Erythroblast (primary cell): ENCODE data around the gene MIPOL1.

ENCODE experiments used
- GATA1 ChIP-seq: IDR thresholded peaks from 2 replicates; pipeline ENCODE4 v1.6.1; 2011; ENCODE audit warnings: low read depth, mild to moderate bottlenecking, control low read depth, low read length, moderate library complexity
- POLR2A ChIP-seq: IDR thresholded peaks from 2 replicates; pipeline ENCODE4 v1.6.1; 2011; ENCODE audit warnings: mild to moderate bottlenecking, low read length

GRCh38 chr14:37598747-37599506, 401.2 kb downstream of the MIPOL1 start:
- TF ChIP-seq POLR2A = no peak
- no peak for TF ChIP-seq GATA1
